Activated T-cell treated with anti-CD3 and anti-CD28 coated beads for 1 hour (primary cell): Measurements from ENCODE around the gene FBXL16.
"Not testable (repeated sequence)": the region's sequence is repeated elsewhere in the genome, so short reads cannot be mapped to it uniquely, and the experiment has no call there.

Source experiments
- DNase-seq: peaks from one replicate; pipeline ENCODE4 v3.0.0-alpha.2; 2020; ENCODE audit warnings: low read depth

Gene FBXL16

DNA sequence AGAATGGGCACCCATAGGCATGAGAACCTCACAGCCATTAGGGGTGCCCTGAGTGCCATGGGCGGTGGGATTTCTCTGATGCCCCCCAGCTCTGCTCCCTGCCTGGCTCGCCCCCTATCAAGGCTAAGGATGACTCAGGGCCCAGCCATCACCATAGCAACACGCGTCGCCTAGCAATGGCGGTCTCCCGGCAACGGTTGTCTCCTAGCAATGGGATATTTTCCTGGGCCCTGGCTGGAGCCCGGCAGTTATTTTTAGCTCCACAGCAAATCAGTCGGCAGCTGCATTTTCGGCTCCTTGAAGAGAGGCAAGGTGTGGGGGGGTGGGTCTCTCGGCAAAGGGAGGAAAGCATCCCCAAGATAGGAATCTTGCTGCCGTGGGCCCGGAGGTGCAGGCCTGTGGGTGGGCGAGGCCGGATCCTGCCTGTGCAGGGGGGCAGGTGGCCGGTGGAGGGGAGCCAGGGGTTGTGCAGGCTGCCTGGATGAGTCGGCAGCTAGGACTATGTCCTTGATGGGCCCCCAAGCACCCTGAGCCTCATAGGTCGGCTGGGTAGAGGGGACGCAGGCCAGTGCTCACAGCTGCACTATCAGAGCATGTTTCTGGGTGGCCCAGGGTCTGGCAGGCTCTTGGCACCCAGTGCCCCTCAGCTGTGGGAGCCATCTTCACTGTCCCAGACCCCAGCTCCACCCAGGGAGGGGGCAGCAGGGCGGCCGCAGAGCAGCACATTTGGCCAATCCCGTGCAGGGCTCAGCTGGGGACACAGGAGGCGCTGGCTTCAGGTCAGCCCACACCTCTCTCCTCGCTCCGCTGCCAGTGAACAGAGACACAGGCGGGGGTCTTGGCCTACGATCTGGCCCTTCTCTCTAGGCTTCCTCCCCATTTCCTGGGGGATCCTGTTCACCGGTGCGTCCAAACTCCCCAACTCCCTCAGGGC lies 4.2 kb upstream of the FBXL16 start:
- no peak for DNase-seq

- DNase-seq, result no peak
These were observed 3.4 kb upstream of the FBXL16 start for GRCh38 chr16:708959-709358.

GRCh38 chr16:708019-708418 lies 2.4 kb upstream of the FBXL16 start:
- no peak for DNase-seq

DNA sequence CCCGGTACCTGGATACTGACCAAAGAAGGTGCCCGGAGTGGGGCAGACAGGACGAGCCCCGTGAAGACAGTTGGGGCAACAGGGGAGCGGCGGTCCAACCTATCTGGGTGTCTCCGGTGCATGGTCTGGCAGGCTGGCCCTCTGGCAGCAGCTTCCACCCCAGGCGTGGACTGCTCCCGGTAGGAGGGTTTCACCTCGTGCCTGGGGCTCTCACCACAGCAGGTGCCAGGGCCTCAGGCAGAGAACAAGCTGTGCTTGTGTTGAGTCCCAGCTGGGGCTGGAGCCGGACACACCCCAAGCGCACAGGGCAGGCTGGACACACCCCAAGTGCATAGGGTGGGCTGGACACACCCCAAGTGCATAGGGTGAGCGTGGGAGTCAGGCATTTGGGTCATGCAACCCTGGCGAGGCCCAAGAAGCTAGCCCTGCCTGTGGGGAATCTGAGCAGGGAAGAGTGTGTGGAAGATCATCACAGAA lies 1.5 kb upstream of the FBXL16 start:
- no peak for DNase-seq

- DNase-seq, result no peak
These were observed 824 bp upstream of the FBXL16 start for GRCh38 chr16:706189-707061.

DNA sequence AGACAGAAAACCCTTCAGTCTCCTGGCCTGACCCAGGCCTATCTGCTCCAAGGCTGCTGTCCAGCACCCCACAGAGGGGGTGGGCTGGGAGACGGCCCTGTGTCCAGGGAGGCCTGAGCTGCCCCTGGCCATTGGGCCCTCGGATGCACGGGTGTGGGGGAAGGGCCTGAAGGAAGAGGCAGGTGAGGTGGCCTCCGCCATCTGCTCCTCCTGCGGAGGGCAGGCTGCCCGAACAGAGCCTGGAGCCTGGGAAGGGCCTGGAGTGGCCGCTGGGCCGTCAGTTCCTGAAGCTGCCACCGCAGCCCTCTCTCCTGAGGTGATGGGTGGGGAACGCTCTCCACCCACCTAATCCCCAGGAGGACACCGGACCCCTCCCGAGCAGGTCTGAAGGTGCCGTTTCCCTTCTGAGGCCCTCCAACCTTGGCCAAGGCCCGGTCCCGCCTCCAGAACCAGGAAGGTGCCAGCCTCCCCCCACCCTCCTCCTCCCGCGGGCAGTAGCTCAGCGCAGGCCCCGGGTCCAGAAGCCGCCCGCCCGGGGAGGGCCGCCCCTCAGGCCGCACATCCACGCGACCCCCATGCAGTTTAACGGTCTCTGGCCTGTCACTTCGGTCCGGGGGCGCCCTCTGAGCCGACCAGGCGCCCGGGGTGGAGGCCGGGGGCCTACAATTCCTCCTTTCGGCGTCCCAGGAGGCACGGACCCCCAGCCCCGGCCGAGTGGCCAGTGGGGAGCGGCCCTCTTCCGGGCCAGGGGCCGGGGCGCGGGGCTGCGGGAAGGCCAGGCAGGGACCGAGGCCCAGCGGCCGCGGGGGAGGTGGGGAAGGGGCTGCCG lies 835 bp downstream of the FBXL16 start:
- no peak for DNase-seq

DNA sequence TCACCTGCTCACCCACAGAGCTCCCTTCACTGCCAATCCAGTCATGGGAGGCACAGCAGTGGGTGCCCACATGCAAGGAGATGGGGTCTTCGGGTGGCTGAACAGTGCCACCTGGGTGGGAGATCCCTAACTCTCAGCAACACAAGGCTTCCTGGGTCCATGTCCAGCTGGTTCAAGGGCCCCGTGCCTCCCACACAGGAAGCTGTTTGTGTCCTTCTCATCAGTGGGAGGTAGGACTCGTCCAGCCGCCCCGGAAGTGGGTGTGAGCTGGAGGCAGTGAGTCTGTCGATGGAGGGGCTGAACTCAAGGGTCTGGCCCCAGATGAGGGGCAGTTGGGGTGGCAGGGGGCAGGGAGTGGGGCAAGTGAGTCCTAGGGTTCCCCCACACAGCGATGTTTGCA lies 1.6 kb downstream of the FBXL16 start:
- no peak for DNase-seq

GRCh38 chr16:703406-703805 lies 2.2 kb downstream of the FBXL16 start:
- DNase-seq, result no peak

DNA sequence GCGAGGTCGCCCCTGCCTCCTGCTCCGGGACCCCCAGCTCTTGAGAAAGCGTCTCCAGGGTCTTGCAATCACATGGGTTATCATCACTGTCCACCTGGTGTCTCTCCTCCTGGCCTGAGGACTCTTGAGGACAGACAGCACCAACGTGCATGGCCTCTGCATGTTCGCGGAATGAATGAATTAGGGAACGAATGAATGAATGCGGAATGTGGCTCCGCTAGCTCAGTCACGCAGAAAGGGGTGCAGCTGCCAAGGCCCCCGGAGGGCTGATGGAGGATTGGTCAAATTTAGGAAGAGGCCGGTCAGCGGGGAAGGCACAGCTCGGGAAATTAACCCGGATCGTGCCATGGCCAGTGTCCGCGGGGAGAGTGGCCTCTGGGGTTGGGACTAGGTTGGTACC lies 3.3 kb downstream of the FBXL16 start:
- no peak for DNase-seq

GRCh38 chr16:700684-701584 lies 4.7 kb downstream of the FBXL16 start:
- DNase-seq, result peak; percentile 44

DNA sequence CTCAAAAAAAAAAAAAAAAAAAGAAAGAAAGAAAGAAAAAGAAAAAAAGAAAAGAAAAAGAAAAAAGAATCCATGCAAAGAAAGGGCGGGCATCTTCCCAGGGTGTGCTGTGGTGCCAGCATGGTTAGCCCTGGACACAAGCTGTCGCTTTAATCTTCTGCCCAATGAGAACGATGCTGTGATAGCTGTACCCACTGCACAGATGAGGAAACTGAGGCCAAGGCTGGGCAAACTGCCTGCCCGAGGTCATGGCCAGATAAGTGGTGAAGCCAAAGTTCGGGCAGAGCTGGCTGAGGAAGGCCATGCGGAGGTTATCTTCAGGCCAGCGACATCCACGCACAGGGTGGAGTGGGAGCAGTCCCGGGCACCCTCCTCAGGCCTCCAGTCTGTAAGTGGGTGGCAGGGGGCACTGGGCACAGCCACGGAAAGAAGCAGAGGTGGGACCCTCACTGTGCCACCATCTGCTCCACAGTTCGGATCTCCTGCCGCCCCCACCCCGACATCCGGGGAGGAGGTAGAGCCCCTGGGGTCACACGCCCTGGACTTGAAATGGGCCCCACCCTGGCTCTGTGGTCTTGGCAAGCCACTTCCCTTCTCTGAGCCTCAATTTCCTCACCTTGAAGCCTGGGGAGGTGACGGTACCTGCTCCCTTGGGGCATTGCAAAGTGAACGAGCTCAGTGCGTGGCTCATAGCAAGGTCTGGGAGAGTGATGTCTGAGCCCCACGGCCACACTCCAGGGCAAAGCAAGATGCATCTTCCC lies 6.5 kb downstream of the FBXL16 start:
- no peak for DNase-seq

DNA sequence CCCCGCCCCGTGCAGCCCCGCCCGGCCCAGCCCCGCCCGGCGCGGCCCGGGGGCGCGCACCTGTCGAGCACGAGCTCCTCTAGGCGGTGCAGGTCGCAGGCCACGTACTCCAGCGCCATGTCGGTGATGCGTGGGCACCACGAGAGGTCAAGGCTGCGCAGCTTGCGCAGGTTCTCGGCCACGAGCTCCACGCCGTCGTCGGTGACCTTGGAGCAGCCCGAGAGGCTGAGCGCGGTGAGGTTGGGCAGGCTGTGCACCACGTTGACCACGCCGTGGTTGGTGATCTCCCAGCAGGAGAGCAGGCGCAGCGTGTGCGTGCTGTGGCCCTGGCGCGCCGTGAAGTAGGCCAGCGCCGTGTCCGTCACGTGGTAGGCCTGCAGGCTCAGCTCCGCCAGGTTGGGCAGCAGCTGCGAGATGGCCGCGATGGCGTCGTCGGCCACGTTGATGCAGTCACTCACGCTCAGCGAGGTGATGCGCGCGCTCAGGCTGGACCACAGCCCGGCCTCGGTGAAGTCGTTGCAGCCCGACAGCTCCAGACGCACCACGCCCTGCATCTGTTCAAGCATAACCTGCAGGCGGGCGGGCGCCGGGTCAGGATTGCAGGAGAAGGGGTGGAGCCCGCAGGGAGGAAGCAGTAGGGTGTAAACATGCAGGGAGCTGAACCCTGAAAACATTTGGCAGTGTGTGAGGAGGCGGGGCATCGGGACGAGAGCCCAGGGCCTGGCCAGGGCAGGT lies 10.1 kb downstream of the FBXL16 start:
- DNase-seq, result peak; percentile 55

GRCh38 chr16:694863-695354 lies 10.7 kb downstream of the FBXL16 start:
- DNase-seq, result no peak

DNA sequence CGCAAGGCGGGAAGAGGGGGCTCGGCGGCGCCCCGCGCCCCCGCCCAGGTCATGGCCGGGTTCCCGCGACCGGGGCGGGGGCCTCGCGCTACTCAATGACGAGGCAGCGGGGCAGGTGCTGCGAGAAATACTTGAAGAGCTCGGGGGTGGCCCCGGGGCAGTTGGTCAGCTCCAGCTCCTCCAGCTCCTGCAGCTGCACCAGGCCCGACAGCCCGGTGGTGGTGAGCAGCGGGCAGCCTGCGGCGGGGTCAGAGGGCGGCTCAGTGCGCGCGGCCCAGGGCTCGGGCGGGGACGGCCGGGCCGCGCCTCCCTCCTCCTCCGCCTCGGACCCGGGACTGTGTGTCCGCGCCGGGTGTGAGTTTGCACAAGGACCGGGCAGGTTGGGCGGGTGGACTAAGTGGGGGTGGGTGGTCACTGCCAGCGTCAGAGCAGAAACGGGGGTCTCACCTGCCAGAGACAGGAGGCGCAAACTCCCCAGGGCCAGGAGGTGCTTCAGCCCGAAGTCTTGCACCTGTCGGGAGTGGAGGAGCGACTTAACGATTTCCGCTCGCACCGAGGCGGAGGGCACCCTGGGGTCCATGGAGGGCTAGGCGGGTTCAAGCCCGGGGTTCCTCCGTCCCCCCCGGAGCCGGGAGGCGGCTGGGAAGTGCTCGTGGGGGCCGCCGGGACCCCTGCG lies 11.3 kb downstream of the FBXL16 start:
- no peak for DNase-seq

GRCh38 chr16:693766-694165 lies 11.8 kb downstream of the FBXL16 start:
- DNase-seq, result no peak

- DNase-seq, result no peak
These were observed 12.2 kb downstream of the FBXL16 start for GRCh38 chr16:693364-693763.

DNA sequence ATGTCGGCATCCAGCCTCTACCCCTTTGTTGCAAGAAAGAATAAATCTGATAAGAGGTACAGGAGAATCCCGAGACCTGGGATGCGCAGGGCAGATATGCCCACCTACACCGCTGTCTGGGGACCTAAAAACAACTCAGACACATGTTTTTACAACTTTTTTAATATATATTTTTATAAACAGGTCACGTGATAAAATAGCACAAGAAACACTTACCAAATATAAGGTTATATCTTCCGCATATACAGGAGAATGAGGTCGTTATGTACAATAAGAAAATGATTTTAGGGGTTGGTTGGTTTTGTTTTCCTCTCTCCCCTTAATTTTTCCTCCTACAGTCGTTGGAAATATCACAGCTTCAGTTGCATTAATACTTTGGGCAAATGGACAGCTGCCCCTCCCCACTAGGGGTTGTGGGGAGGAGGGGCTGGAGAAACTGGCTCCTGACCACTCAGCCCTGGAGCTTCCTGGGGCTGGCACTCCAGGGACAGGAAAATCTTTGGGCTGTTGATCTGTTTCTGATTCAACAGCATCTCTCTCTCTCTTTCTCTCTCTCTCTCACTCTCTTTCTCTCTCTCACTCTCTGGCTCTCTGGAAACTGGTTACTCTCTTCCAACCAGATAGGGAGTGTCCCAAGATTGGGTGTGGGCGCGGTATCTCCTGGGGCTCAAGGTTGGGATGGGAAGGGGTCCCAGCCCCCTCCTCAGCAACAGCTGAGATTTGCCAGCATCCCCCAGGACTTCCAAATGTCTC lies 13.1 kb downstream of the FBXL16 start:
- no peak for DNase-seq

GRCh38 chr16:691242-691641 lies 14.4 kb downstream of the FBXL16 start:
- DNase-seq, result not testable (repeated sequence)
